GM13977 (cell line): ENCODE measurements around the gene JAG2.

Source experiments
- DNase-seq: peaks from one replicate; pipeline ENCODE4 v3.0.0; 2012; ENCODE audit warnings: low spot score
- CTCF ChIP-seq: IDR thresholded peaks from 2 replicates; pipeline ENCODE4 v1.5.1; 2012; ENCODE audit warnings: mild to moderate bottlenecking, control low read depth; ENCODE audit not compliant: insufficient read depth; ENCODE audit errors: extremely low read depth, missing control alignments
- in situ Hi-C: fragments of 300-500 bp; cut with MboI; formaldehyde crosslinking; loops from one replicate; pipeline ENCODE4 v1.12.0; 2022; ENCODE audit warnings: low sequenced_read_pairs, low pct_unique_long_range_greater_than_20kb, mixed read lengths, inconsistent platforms; ENCODE audit not compliant: unreplicated experiment

JAG2 gene

GRCh38 chr14:105140581-105140980 lies 28.0 kb downstream of the JAG2 start:
- TF ChIP-seq CTCF = no peak
- DNase-seq = no peak
- in situ Hi-C loops = no loop called here

GRCh38 chr14:105139831-105140239 lies 28.7 kb downstream of the JAG2 start:
- DNase-seq = no peak
- in situ Hi-C loops = no loop called here
- TF ChIP-seq CTCF = no peak

GRCh38 chr14:105139212-105139825 lies 29.3 kb downstream of the JAG2 start:
- in situ Hi-C loops = no loop called here
- no peak for TF ChIP-seq CTCF
- no peak for DNase-seq

- no peak for DNase-seq
- in situ Hi-C loops = no loop called here
- TF ChIP-seq CTCF = no peak
Observed at GRCh38 chr14:105138551-105139111, 29.9 kb downstream of the JAG2 start.

GRCh38 chr14:105138021-105138541 lies 30.5 kb downstream of the JAG2 start:
- no peak for DNase-seq
- in situ Hi-C loops = no loop called here
- no peak for TF ChIP-seq CTCF

- in situ Hi-C loops = no loop called here
- no peak for DNase-seq
- TF ChIP-seq CTCF = no peak
Observed at GRCh38 chr14:105137481-105138020, 31.0 kb downstream of the JAG2 start.
